ENCODE measurements around the gene ATP11A.

ATP11A gene

GRCh38 chr13:112926993-112927392 lies 237.2 kb downstream of the ATP11A start:
- no peak for TF ChIP-seq EZH2 (IDR thresholded peaks at IDR 0.05; ENCODE audit: borderline replicate concordance, low read depth, low read length, severe bottlenecking)
- Histone ChIP-seq H3K79me2 (ENCODE audit: insufficient read depth, low read length) (no peaks in the 10 kb centered on the region), H3K4me3 (ENCODE audit: low read depth in 1 of 2, low read length in 2 of 2) (no peak overlapping the region), H3K9me3 (ENCODE audit: insufficient read depth, low read length, severe bottlenecking) (no peaks in the 10 kb centered on the region), H3K36me3 (ENCODE audit: insufficient read depth, low read length) (no peaks in the 10 kb centered on the region), H3K4me1 (ENCODE audit: insufficient read depth, low read length) (no peaks in the 10 kb centered on the region), H3K27me3 (ENCODE audit: insufficient read depth, low read length, poor library complexity) (peaks cover 25% of the 10 kb centered on the region), H3K4me2 (ENCODE audit: insufficient read depth, low read length) (no peak overlapping the region), H3K27ac (ENCODE audit: low read length) (no peak overlapping the region), H2AFZ (ENCODE audit: low read depth, low read length) (no peak overlapping the region), H3K9ac (ENCODE audit: low read depth, low read length) (no peak overlapping the region), H4K20me1 (ENCODE audit: insufficient read depth, low read length) (peaks cover 4% of the 10 kb centered on the region; the same call in 1 of the 2 replicates)
- DNase-seq (no peak), ATAC-seq (ENCODE audit: insufficient read depth, low read depth) (no peak)

- no peaks in the 10 kb centered on the region for H3K9me3 ChIP-seq (ENCODE audit: insufficient read depth, low read length, severe bottlenecking)
- no peaks in the 10 kb centered on the region for H3K36me3 ChIP-seq (ENCODE audit: insufficient read depth, low read length)
- no peaks in the 10 kb centered on the region for H3K4me1 ChIP-seq (ENCODE audit: insufficient read depth, low read length)
- H3K4me3 ChIP-seq (ENCODE audit: low read depth in 1 of 2, low read length in 2 of 2), result no peak overlapping the region
- H3K4me2 ChIP-seq (ENCODE audit: insufficient read depth, low read length), result no peak overlapping the region
- ATAC-seq (ENCODE audit: insufficient read depth, low read depth) (no peak), DNase-seq (no peak)
- H2AFZ ChIP-seq (ENCODE audit: low read depth, low read length), result no peak overlapping the region
- H4K20me1 ChIP-seq (ENCODE audit: insufficient read depth, low read length), result peaks cover 4% of the 10 kb centered on the region; the same call in 1 of the 2 replicates
- TF ChIP-seq EZH2 (IDR thresholded peaks at IDR 0.05; ENCODE audit: borderline replicate concordance, low read depth, low read length, severe bottlenecking) (no peak), CTCF (IDR thresholded peaks at IDR 0.05; ENCODE audit: borderline replicate concordance, extremely low read depth, low read length, poor library complexity, severe bottlenecking) (no peak)
- no peak overlapping the region for H3K9ac ChIP-seq (ENCODE audit: low read depth, low read length)
- no peaks in the 10 kb centered on the region for H3K79me2 ChIP-seq (ENCODE audit: insufficient read depth, low read length)
- H3K27ac ChIP-seq (ENCODE audit: low read length), result no peak overlapping the region
- H3K27me3 ChIP-seq (ENCODE audit: insufficient read depth, low read length, poor library complexity), result peaks cover 27% of the 10 kb centered on the region
These were observed 238.5 kb downstream of the ATP11A start for GRCh38 chr13:112928020-112928971.

GRCh38 chr13:112928972-112929782 lies 239.3 kb downstream of the ATP11A start:
- Histone ChIP-seq H3K4me1 (ENCODE audit: insufficient read depth, low read length) (no peaks in the 10 kb centered on the region), H3K9ac (ENCODE audit: low read depth, low read length) (no peak overlapping the region), H3K9me3 (ENCODE audit: insufficient read depth, low read length, severe bottlenecking) (no peaks in the 10 kb centered on the region), H3K36me3 (ENCODE audit: insufficient read depth, low read length) (no peaks in the 10 kb centered on the region), H3K79me2 (ENCODE audit: insufficient read depth, low read length) (no peaks in the 10 kb centered on the region), H4K20me1 (ENCODE audit: insufficient read depth, low read length) (peaks cover 4% of the 10 kb centered on the region; the same call in 1 of the 2 replicates), H3K27ac (ENCODE audit: low read length) (no peak overlapping the region), H3K27me3 (ENCODE audit: insufficient read depth, low read length, poor library complexity) (peaks cover 27% of the 10 kb centered on the region), H3K4me3 (ENCODE audit: low read depth in 1 of 2, low read length in 2 of 2) (no peak overlapping the region), H3K4me2 (ENCODE audit: insufficient read depth, low read length) (no peak overlapping the region), H2AFZ (ENCODE audit: low read depth, low read length) (no peak overlapping the region)
- ATAC-seq (ENCODE audit: insufficient read depth, low read depth) (no peak), DNase-seq (no peak)
- no peak for TF ChIP-seq EZH2 (IDR thresholded peaks at IDR 0.05; ENCODE audit: borderline replicate concordance, low read depth, low read length, severe bottlenecking)
- no peak for TF ChIP-seq CTCF (IDR thresholded peaks at IDR 0.05; ENCODE audit: borderline replicate concordance, extremely low read depth, low read length, poor library complexity, severe bottlenecking)

- no peak for ATAC-seq (ENCODE audit: insufficient read depth, low read depth)
- Histone ChIP-seq H3K4me3 (ENCODE audit: low read depth in 1 of 2, low read length in 2 of 2) (no peak overlapping the region), H3K4me1 (ENCODE audit: insufficient read depth, low read length) (no peaks in the 10 kb centered on the region), H3K27me3 (ENCODE audit: insufficient read depth, low read length, poor library complexity) (peaks cover 27% of the 10 kb centered on the region), H3K9ac (ENCODE audit: low read depth, low read length) (no peak overlapping the region), H3K9me3 (ENCODE audit: insufficient read depth, low read length, severe bottlenecking) (no peaks in the 10 kb centered on the region), H3K27ac (ENCODE audit: low read length) (no peak overlapping the region), H2AFZ (ENCODE audit: low read depth, low read length) (no peak overlapping the region), H3K36me3 (ENCODE audit: insufficient read depth, low read length) (no peaks in the 10 kb centered on the region), H3K79me2 (ENCODE audit: insufficient read depth, low read length) (no peaks in the 10 kb centered on the region), H4K20me1 (ENCODE audit: insufficient read depth, low read length) (peaks cover 4% of the 10 kb centered on the region; the same call in 1 of the 2 replicates), H3K4me2 (ENCODE audit: insufficient read depth, low read length) (no peak overlapping the region)
- no peak for DNase-seq
- no peak for TF ChIP-seq CTCF (IDR thresholded peaks at IDR 0.05; ENCODE audit: borderline replicate concordance, extremely low read depth, low read length, poor library complexity, severe bottlenecking)
- TF ChIP-seq EZH2 (IDR thresholded peaks at IDR 0.05; ENCODE audit: borderline replicate concordance, low read depth, low read length, severe bottlenecking), result no peak
These were observed 239.9 kb downstream of the ATP11A start for GRCh38 chr13:112929783-112930055.

Measured in DND-41 (cell line).